DOHH2 (cell line): Measurements from ENCODE around the gene TTYH2.

Experiments
- H3F3A ChIP-seq: fragments of 200-600 bp; sonication (generic), shearing (Covaris generic); 2 replicates; pipeline ENCODE4 v1.6.0; 2016; ENCODE audit warnings: antibody characterized with exemption, mild to moderate bottlenecking; ENCODE audit not compliant: control insufficient read depth, insufficient read depth
- H3K27ac ChIP-seq: fragments of 200-600 bp; sonication (generic); 2 replicates; pipeline ENCODE4 v1.5.1; 2014; ENCODE audit warnings: low read depth, mild to moderate bottlenecking, low read length, moderate library complexity
- H3K27me3 ChIP-seq: fragments of 200-600 bp; sonication (generic); 2 replicates; pipeline ENCODE4 v1.6.1; 2014; ENCODE audit warnings: mild to moderate bottlenecking, low read length, mixed read lengths; ENCODE audit not compliant: control insufficient read depth
- H3K36me3 ChIP-seq: fragments of 200-600 bp; sonication (generic); 2 replicates; pipeline ENCODE4 v1.6.1; 2014; ENCODE audit warnings: mild to moderate bottlenecking, low read length, moderate library complexity, mixed read lengths; ENCODE audit not compliant: control insufficient read depth
- H3K4me1 ChIP-seq: fragments of 200-600 bp; sonication (generic); 2 replicates; pipeline ENCODE4 v1.6.1; 2014; ENCODE audit warnings: mild to moderate bottlenecking, low read length, mixed read lengths; ENCODE audit not compliant: control insufficient read depth
- H3K4me2 ChIP-seq: fragments of 200-600 bp; sonication (generic); 2 replicates; pipeline ENCODE4 v1.6.0; 2014; ENCODE audit warnings: mild to moderate bottlenecking, low read length, moderate library complexity
- H3K4me3 ChIP-seq: fragments of 200-600 bp; sonication (generic); 2 replicates; pipeline ENCODE4 v1.5.1; 2014; ENCODE audit warnings: mild to moderate bottlenecking, low read length, mixed read lengths
- H3K79me2 ChIP-seq: fragments of 200-600 bp; sonication (generic); 2 replicates; pipeline ENCODE4 v1.6.1; 2014; ENCODE audit warnings: mild to moderate bottlenecking, low read length, mixed read lengths; ENCODE audit not compliant: control insufficient read depth
- H3K9me2 ChIP-seq: fragments of 200-600 bp; sonication (generic); replicated peaks from 2 replicates; pipeline ENCODE4 v1.6.1; 2014; ENCODE audit warnings: mild to moderate bottlenecking, low read length, mixed read lengths; ENCODE audit not compliant: control insufficient read depth
- H3K9me3 ChIP-seq: fragments of 200-600 bp; sonication (generic); 2 replicates; pipeline ENCODE4 v1.6.1; 2014; ENCODE audit warnings: antibody characterized with exemption, low read length, mixed read lengths; ENCODE audit not compliant: control insufficient read depth, insufficient read depth
- H4K20me1 ChIP-seq: fragments of 200-600 bp; sonication (generic); 2 replicates; pipeline ENCODE4 v1.6.0; 2014; ENCODE audit warnings: low read depth, mild to moderate bottlenecking, antibody characterized with exemption, low read length, moderate library complexity; ENCODE audit not compliant: control insufficient read depth, insufficient read depth
- EZH2phosphoT487 ChIP-seq: fragments of 200-600 bp; sonication (generic); IDR thresholded peaks from 2 replicates; pipeline ENCODE4 v1.6.1; 2017; ENCODE audit warnings: borderline replicate concordance, mild to moderate bottlenecking, antibody characterized with exemption, low read length, moderate library complexity, mixed read lengths
- TF ChIP-seq, protein P1 (sequence below): fragments of 200-600 bp; sonication (generic); IDR thresholded peaks from one replicate; pipeline ENCODE4 v1.5.1; 2014; ENCODE audit warnings: antibody characterized with exemption, mild to moderate bottlenecking, low read depth, low read length; ENCODE audit not compliant: poor library complexity, severe bottlenecking

TTYH2 gene

DNA sequence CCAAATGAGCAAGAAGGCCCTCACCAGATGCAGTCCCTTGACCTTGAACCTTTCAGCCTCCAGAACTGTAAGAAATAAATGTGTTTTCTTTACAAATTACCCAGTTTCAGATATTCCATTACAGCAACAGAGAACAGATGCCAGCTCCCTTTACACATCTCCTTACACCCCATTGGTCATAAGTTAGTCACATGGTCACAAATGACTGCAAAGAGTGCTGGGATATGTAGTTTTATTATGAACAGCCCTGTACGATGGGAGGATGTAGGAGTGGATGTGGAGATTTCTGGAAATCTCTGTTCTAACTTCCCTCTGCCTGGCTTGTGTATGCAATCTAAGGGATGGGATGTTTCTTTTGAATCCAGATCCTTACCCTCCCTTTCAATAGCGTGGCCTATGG is 23.2 kb upstream of the TTYH2 start:
- no peak overlapping the region for H3K4me2 ChIP-seq
- H4K20me1 ChIP-seq: 0 out of 2 replicates have a peak, but pooled peaks cover 3% of the 10 kb centered on the region
- no peaks in the 10 kb centered on the region for H3K9me3 ChIP-seq
- H3K4me1 ChIP-seq: no peaks in the 10 kb centered on the region
- H3K27me3 ChIP-seq: peaks cover 27% of the 10 kb centered on the region
- H3K36me3 ChIP-seq: no peaks in the 10 kb centered on the region
- H3K4me3 ChIP-seq: no peak overlapping the region
- no peaks in the 10 kb centered on the region for H3K79me2 ChIP-seq
- no peak overlapping the region for H3K27ac ChIP-seq
- H3F3A ChIP-seq: no peaks in the 10 kb centered on the region
- TF ChIP-seq EZH2phosphoT487: no peak
- TF ChIP-seq, protein P1, sequence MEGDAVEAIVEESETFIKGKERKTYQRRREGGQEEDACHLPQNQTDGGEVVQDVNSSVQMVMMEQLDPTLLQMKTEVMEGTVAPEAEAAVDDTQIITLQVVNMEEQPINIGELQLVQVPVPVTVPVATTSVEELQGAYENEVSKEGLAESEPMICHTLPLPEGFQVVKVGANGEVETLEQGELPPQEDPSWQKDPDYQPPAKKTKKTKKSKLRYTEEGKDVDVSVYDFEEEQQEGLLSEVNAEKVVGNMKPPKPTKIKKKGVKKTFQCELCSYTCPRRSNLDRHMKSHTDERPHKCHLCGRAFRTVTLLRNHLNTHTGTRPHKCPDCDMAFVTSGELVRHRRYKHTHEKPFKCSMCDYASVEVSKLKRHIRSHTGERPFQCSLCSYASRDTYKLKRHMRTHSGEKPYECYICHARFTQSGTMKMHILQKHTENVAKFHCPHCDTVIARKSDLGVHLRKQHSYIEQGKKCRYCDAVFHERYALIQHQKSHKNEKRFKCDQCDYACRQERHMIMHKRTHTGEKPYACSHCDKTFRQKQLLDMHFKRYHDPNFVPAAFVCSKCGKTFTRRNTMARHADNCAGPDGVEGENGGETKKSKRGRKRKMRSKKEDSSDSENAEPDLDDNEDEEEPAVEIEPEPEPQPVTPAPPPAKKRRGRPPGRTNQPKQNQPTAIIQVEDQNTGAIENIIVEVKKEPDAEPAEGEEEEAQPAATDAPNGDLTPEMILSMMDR: no peak
- no peaks in the 10 kb centered on the region for H3K9me2 ChIP-seq

DNA sequence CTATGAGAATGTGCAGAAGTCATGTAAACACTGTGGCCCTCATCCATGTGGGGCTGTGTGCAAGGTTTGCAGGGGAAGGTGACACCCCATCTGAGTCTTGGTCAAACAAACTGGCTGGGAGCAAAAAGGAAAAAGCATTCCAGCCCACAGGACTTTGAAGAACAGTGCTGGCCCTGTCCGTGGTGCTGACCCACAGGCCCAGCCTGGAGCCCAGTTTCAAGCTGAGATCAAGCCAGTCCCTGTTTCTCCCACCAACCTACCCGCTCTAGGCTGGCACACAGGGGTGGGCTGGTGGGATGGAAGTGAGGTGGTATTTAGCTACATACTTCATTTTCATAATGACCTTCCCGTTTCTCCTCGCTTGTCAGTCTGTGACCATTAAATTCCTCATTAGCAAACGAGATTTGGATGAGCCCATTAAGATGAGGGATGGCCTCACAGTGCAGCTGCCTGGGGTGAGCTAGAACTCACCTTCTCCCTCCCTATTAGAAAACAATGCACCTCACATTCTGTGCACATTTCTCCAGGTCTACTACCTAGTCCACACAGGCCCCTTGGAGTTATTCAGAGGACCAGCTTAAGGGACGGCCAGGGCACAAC is 22.5 kb upstream of the TTYH2 start:
- no peaks in the 10 kb centered on the region for H3K4me1 ChIP-seq
- no peak overlapping the region for H3K27ac ChIP-seq
- H3K36me3 ChIP-seq: no peaks in the 10 kb centered on the region
- H3K9me2 ChIP-seq: no peaks in the 10 kb centered on the region
- no peak overlapping the region for H3K4me3 ChIP-seq
- H3K27me3 ChIP-seq: peaks cover 35% of the 10 kb centered on the region
- no peak overlapping the region for H3K4me2 ChIP-seq
- no peaks in the 10 kb centered on the region for H3K79me2 ChIP-seq
- TF ChIP-seq EZH2phosphoT487: no peak
- TF ChIP-seq, protein P1: no peak
- H3F3A ChIP-seq: no peaks in the 10 kb centered on the region
- H3K9me3 ChIP-seq: no peaks in the 10 kb centered on the region
- H4K20me1 ChIP-seq: 0 out of 2 replicates have a peak, but pooled peaks cover 3% of the 10 kb centered on the region

DNA sequence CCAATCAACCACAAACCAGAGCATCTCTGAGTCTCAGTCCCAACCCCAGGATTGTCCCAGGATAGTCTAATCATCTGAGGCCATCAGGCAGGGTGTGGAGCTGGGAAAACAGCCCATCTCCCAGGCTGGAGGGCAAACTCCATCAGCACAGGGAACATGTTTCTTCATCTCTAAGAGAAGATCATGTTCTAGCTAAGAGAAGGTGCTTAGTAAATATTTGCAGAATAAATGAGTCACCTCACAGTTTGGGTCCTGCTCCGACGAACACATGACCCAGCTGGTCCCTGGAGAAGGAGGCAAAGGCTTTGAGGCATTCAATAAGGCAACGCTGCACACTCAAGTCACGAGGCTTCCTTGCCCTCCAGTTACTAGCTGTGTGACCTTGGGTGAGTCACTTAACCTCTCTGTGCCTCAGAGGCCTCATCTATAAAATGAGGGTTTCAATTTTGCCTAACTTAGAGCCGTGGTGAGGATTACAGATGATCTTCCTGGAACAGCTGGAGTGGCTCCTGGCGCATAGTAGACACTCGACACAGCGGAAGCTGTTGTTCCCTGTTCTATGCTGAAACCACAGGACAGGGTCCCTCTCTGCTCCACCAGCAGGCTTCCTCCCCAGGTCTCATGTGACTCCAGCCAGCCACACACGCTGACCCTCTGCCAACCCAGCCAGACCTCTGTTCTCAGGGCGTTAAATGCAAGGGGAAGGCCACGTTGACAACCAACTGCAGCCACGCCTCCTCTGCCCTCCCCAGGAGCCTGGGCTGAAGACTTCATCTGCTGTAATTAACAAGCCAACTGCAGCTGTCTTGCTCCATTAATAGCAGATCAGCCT is 20.2 kb upstream of the TTYH2 start:
- 0 out of 2 replicates have a peak, but pooled peaks cover 3% of the 10 kb centered on the region for H4K20me1 ChIP-seq
- H3K27me3 ChIP-seq: peaks cover 45% of the 10 kb centered on the region
- H3K27ac ChIP-seq: no peak overlapping the region
- no peaks in the 10 kb centered on the region for H3K36me3 ChIP-seq
- no peaks in the 10 kb centered on the region for H3K9me3 ChIP-seq
- TF ChIP-seq EZH2phosphoT487: no peak
- TF ChIP-seq, protein P1: no peak
- H3F3A ChIP-seq: no peaks in the 10 kb centered on the region
- no peak overlapping the region for H3K4me3 ChIP-seq
- H3K4me1 ChIP-seq: no peaks in the 10 kb centered on the region
- no peak overlapping the region for H3K4me2 ChIP-seq
- H3K9me2 ChIP-seq: no peaks in the 10 kb centered on the region
- no peaks in the 10 kb centered on the region for H3K79me2 ChIP-seq
